HG02943 (cell line): Measurements from ENCODE around the gene CEP70.
"Not testable (repeated sequence)": the region's sequence is repeated elsewhere in the genome, so short reads cannot be mapped to it uniquely, and the experiment has no call there.

ENCODE experiments used
- ATAC-seq: cut with Tn5 transposase; IDR thresholded peaks from one replicate; pipeline ENCODE4 v1.9.1; 2021; ENCODE audit warnings: mild to moderate bottlenecking, low read depth, moderate library complexity; ENCODE audit not compliant: unreplicated experiment

Gene CEP70

DNA sequence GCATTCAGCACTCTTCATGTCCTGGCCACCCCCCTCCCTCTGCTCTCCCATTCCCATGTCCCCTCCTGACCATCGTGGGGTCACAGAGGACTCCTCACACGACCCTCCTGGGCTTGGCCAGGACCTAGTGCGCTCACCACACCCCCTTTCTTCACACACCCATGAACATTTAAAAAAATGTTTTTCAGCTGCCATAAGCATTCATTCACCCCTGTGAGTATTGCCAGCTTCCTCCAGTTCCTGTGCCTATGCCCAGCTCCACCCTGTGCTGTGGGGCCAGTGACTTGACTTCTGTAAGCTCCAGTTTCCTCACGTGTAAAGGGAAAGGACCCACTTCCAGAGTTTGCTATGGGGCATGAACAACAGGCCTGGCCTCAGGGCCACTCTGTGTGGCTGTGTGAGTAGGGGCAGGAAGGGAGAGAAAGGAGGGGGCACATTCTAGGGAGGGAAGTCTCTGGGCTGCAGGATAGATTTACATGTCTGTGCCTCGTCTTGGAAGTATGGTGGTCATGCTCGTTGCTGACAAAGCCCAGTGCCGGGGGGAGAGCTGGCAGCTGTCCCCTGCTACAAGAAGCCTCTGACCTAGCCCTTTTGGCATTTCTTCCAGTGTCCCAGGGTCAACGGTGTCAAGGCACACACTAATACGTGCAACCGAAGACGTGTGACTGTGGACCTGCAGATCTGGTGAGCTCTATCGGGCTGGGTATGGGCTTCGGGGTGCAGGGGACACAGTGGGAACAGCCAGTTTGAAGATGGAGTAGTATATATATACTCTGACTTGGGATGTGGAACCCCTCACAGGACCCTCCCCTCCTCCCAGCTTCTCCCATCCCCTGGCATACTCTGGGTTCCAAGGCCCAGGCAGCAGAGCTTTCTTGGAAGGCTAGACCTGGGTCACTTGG is 136.8 kb downstream of the CEP70 start:
- ATAC-seq = no peak

DNA sequence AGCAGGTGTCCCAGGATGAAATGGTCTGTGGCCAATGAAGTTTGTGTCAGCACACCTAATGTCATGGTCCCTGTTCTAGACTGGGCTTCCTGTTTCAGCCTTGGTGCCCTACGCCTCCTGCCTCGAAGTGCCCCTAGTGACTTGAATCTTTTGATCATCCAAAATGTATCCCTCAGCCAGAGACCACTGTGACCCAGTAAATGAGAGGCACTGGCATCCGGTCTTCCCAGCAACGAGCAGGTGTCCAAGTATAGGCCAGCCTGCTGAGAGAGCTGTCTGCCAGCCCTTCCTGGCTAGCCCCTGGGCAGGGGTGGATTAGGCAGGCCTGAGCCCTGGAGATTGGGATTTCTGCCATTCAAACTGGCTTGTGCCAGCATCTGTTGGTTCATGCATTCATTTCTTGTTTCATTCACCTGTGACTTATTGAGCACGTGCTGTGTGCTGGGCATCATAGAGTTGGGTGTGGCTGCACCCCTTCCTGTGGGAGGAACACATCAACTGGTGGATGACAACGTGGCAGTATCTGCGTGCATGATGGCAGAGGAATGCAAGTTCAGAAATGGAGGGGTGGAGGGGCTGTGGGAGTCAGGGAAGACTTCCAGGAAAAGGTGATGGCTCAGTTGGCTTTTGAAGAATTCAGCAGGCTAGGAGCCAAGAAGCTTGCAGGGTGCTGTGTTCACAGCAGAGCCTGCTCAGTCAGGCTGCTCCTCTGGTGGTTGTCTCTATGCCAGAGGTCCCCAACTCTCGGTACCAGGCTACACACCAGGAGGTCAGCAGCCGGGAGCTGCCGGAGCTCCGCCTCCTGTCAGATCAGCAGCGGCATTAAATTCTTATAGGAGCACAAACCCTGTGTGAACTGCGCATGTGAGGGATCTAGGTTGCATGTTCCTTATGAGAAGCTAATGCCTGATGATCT is 138.0 kb downstream of the CEP70 start:
- no peak for ATAC-seq

DNA sequence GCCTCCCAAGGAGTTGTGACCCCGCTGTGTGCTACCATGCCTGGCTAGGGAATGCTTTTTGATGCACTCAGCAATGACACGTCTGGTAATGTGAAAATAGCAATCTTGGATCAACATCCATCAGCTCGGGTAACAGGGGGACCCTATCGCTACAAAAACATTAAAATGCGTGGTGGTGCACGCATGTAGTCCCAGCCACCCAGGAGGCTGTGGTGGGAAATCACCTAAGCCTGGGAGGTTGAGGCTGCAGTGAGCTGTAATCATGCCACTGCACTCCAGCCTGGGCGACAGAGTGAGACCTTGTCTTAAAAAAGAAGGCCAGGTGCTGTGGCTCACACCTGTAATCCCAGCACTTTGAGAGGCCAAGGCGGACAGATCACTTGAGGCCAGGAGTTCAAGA is 140.1 kb downstream of the CEP70 start:
- not testable (repeated sequence) for ATAC-seq

DNA sequence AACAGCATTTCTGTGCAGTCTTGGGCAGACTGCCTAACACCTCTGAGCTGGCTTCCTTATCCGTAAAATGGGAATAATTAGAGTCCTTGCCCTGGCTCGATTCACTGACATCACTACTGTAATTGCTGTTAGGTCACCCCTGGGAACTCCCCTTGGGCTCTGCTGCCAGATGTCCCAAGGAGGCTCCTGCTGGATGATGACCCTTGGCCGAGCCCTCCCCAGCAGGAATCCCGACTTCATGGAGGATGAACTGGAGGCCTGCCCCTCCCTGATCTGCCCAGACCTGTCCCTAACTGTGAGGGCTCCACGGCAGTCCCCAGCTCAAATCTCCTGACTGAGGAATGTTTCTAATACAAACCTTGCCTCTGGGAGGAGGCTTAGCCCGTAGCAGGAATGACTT is 141.6 kb downstream of the CEP70 start:
- ATAC-seq = no peak

DNA sequence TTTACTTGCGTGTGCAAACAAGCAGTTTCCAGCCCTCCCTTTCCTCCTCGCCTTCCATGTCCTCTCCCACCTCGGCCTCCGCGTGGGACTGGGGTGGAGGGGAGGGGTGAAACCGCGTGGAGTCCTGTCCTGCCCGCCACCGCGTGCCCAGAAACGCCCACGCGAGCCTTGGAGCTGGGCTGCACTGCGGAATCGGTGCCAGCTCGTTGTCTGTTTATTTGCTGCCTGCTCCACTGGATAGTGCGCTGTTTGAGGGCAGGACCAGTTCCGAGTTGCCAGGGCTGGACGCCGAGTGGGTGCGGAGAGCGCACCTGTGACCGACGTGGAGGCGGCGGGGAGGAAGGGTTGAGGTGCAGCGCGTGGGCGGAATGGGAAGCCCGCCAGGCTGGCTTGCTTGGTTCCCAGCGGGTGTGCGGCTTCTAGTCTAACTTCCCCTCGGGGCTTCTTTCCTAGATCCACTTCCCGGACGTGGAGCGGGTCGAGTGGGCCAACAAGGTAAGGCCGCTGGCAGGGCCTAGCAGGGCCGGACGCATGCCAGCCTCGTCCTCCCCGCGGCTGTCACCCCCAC is 142.4 kb downstream of the CEP70 start:
- ATAC-seq = no peak

DNA sequence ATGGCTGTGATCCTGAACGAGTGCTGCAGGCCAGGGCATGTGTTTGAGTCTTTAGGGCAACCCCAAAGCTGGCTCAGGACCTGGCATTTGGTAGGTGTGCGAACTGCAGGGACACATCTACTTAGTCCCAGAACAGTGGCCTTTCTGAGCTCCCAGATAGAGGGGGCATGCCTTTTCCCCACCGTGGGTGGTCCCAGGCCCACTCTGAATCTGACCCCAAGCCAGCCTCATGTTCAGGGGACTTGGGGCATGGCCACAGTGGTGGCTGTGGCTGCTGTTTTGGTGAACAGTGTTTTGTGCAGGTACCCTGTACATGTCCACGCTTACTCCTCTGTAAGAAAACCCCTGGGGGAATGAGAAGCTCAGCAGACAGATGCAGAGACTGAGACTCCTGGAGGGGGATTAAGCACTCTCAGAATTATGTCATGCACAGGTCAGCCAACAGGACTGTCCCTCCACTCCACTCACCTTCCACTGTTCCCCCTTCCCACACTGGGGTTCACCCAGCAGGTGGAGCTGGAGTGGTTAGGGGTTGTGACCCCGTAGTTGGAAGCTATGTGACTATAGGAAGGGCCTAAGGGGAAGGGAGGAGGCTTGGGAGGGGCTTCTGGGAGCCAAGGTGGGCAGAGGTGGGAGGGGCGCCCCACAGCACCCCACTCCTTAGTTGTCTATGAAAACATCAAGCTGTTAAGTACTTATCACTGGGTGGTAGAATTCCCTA is 143.2 kb downstream of the CEP70 start:
- no peak for ATAC-seq

DNA sequence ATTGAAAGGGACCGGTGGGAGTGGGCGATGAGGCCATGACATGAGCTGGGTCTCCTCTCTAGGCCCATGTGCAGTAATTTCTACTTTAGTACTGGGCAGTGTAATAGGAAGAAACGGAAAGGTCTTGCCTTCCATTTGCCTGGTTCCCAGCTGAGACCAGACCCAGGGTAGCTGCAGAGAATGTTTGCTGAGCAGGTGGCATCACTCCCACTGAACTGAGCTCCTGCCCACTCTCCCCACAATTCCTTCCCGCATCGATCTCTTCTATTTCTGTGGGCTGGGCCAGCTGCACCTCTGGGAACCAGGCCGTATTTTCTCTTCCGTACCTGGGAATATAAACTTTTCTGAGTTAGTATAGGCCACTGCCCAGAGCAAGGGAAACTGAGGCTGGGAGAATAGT is 143.9 kb downstream of the CEP70 start:
- no peak for ATAC-seq

DNA sequence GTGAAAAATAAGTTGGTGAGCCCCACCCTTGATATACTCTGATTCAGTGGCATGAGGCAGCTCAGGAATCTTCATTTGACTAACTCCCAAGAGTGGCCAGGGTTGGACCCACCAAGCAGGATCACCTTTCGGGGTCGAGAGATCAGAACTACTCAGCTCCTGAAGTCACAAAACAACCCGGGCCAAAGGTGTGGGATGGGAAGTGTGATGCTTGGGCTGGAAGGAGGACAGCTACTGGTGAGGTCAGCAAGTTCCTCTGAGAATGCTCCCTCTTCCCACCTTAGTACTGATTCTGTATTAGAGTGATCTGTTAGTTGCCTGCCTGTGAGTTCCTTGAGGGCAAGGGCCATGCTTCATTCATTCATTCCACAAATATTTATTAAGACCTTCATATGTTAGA is 144.6 kb downstream of the CEP70 start:
- no peak for ATAC-seq

DNA sequence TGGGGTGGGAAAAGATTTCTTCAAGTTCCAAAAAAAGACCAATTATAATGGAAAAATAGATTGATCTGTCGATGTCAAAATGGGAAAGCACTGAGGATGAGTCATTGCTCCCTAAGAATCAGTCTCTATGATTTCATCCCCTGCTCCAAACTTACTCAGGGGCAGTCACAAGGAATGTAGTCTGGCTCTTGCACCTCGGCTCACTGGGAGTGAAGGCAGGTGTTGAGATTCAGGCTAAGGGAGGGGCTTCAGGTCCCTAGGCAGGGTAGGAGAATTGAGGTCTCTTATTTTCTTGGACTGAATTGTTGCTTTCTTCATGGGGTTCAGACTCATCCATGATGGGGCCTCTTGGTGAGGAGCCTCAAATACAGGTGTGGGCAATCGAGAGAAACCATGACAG is 145.4 kb downstream of the CEP70 start:
- no peak for ATAC-seq

DNA sequence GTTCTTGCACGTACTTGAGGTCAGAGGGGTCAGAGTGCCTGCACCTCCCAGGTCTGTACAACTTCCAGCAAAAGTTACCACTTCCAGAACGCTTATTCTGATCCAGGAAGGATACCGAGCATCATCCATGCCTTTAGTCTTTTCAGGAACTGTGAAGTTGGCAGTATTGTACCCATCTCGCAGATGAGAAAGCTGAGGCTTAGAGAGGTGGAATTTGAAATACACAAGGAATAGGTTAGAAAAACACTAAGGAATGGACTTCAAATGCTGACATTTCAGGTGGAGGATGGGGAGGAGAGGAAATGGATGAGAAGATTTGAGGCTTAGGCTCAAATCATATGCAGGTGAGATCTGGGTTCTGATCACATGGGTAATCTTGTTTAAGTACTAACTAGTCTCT is 148.4 kb downstream of the CEP70 start:
- no peak for ATAC-seq

DNA sequence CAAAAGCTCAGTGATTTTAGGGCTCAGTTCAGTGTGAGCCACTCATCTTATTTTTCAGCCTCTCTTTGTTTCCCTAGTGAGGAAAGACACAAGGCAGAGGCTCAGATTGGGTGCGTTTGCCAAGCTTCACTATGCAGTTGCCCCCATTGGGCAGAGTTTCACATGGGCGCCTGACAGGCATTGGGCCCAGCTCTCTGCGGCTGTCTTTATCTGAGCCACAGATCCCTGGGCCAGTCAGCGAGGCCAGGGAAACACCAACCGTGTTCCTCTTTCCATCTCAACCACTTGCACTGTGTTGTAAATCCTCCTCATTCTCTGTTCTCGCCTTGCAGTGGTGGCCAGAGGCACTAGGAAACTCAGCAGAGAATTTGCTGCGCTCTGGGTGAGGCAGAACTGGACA is 148.8 kb downstream of the CEP70 start:
- no peak for ATAC-seq
